Subcutaneous abdominal adipose tissue (tissue), 5 donors: Measurements from ENCODE around the gene BSPH1.

ENCODE experiments used
- H3K27ac ChIP-seq: one replicate; pipeline ENCODE4 v1.7.0; 2013; ENCODE audit warnings: low read depth, mild to moderate bottlenecking, inconsistent platforms, low read length, moderate library complexity
- H3K27me3 ChIP-seq, 5 donors: one replicate each; pipeline ENCODE4 v1.7.0; 2013; ENCODE audit warnings: low read length in 5 of 5, inconsistent platforms in 1 of 5; ENCODE audit not compliant: control insufficient read depth in 5 of 5, insufficient read depth in 4 of 5
- H3K36me3 ChIP-seq, 5 donors: one replicate each; pipeline ENCODE4 v1.7.0; 2013; ENCODE audit warnings: low read length in 5 of 5; ENCODE audit not compliant: control insufficient read depth in 5 of 5, insufficient read depth in 5 of 5
- H3K4me1 ChIP-seq, 5 donors: one replicate each; pipeline ENCODE4 v1.7.0; 2013; ENCODE audit warnings: low read length in 5 of 5, mild to moderate bottlenecking in 3 of 5, moderate library complexity in 1 of 5; ENCODE audit not compliant: control insufficient read depth in 5 of 5, insufficient read depth in 5 of 5
- H3K4me3 ChIP-seq, 5 donors: one replicate each; pipeline ENCODE4 v1.7.0; 2013; ENCODE audit warnings: low read length in 5 of 5, low read depth in 1 of 5
- H3K9ac ChIP-seq, 5 donors: one replicate each; pipeline ENCODE4 v1.7.0; 2013; ENCODE audit warnings: low read length in 5 of 5, mild to moderate bottlenecking in 4 of 5, moderate library complexity in 3 of 5
- H3K9me3 ChIP-seq, 5 donors: one replicate each; pipeline ENCODE4 v1.7.0; 2013; ENCODE audit warnings: low read length in 5 of 5; ENCODE audit not compliant: control insufficient read depth in 5 of 5
- donor health status: healthy.
- donor health status: healthy.
- donor health status: healthy.
- donor health status: healthy.
- donor health status: healthy.

Gene BSPH1

GRCh38 chr19:47992070-47992469 is at the start of gene BSPH1:
BSPH1 (minus strand) TSS chr19:47992170; CDS start chr19:47992081, 89 bp downstream.
- H3K9me3 ChIP-seq = no peaks in the 10 kb centered on the region
- no peaks in the 10 kb centered on the region for H3K4me1 ChIP-seq
- H3K36me3 ChIP-seq = no peaks in the 10 kb centered on the region
- H3K9ac ChIP-seq = no peak within 1 kb of the TSS
- H3K27ac ChIP-seq = no peak within 1 kb of the TSS
- no peak within 1 kb of the TSS for H3K4me3 ChIP-seq
- H3K27me3 ChIP-seq = peaks cover 2 to 17% (median 9%) of the 10 kb centered on the region in 5 donors

- H3K27ac ChIP-seq = no peak overlapping the region
- peaks cover 2 to 11% (median 6%) of the 10 kb centered on the region in 5 donors for H3K27me3 ChIP-seq
- no peak overlapping the region for H3K9ac ChIP-seq
- H3K4me1 ChIP-seq = no peaks in the 10 kb centered on the region
- peak overlapping the region in 1 of 5 donors; percentile 9 for H3K4me3 ChIP-seq
- no peaks in the 10 kb centered on the region for H3K36me3 ChIP-seq
- peaks cover 0 to 26% (median 19%) of the 10 kb centered on the region in 5 donors for H3K9me3 ChIP-seq
These were observed 44.8 kb upstream of the BSPH1 start for GRCh38 chr19:48036765-48037164.

GRCh38 chr19:48033604-48034003 is 41.6 kb upstream of the BSPH1 start:
- no peak overlapping the region for H3K9ac ChIP-seq

GRCh38 chr19:48030073-48030472 is 38.1 kb upstream of the BSPH1 start:
- Histone ChIP-seq H3K4me1 (no peaks in the 10 kb centered on the region), H3K9me3 (no peaks in the 10 kb centered on the region), H3K4me3 (no peak overlapping the region), H3K9ac (no peak overlapping the region), H3K27me3 (peaks cover 2 to 18% (median 7%) of the 10 kb centered on the region in 5 donors), H3K36me3 (no peaks in the 10 kb centered on the region), H3K27ac (no peak overlapping the region)

More at GRCh38 chr19:48033604-48034003, 41.6 kb upstream of the BSPH1 start:
- no peak overlapping the region for H3K4me3 ChIP-seq
- peaks cover 2 to 18% (median 6%) of the 10 kb centered on the region in 5 donors for H3K27me3 ChIP-seq
- H3K36me3 ChIP-seq = no peaks in the 10 kb centered on the region
- no peak overlapping the region for H3K27ac ChIP-seq
- peaks cover 0 to 26% (median 19%) of the 10 kb centered on the region in 5 donors for H3K9me3 ChIP-seq
- H3K4me1 ChIP-seq = no peaks in the 10 kb centered on the region

GRCh38 chr19:48029431-48029830 is 37.5 kb upstream of the BSPH1 start:
- Histone ChIP-seq H3K4me1 (no peaks in the 10 kb centered on the region), H3K4me3 (no peak overlapping the region), H3K36me3 (no peaks in the 10 kb centered on the region), H3K27me3 (peaks cover 2 to 18% (median 7%) of the 10 kb centered on the region in 5 donors), H3K27ac (no peak overlapping the region), H3K9ac (no peak overlapping the region), H3K9me3 (no peaks in the 10 kb centered on the region)

GRCh38 chr19:48025480-48025879 is 33.5 kb upstream of the BSPH1 start:
- no peaks in the 10 kb centered on the region for H3K4me1 ChIP-seq
- H3K9me3 ChIP-seq = no peaks in the 10 kb centered on the region
- no peak overlapping the region for H3K9ac ChIP-seq
- H3K36me3 ChIP-seq = no peaks in the 10 kb centered on the region
- H3K4me3 ChIP-seq = no peak overlapping the region
- H3K27ac ChIP-seq = no peak overlapping the region
- H3K27me3 ChIP-seq = peaks cover 0 to 12% (median 3%) of the 10 kb centered on the region in 5 donors

GRCh38 chr19:48023518-48023917 is 31.5 kb upstream of the BSPH1 start:
- H3K9me3 ChIP-seq = no peaks in the 10 kb centered on the region
- no peak overlapping the region for H3K27ac ChIP-seq
- H3K4me1 ChIP-seq = no peaks in the 10 kb centered on the region
- H3K4me3 ChIP-seq = no peak overlapping the region
- H3K27me3 ChIP-seq = peaks cover 0 to 6% (median 0%) of the 10 kb centered on the region in 5 donors
- H3K36me3 ChIP-seq = no peaks in the 10 kb centered on the region
- no peak overlapping the region for H3K9ac ChIP-seq

GRCh38 chr19:48023011-48023410 is 31.0 kb upstream of the BSPH1 start:
- peaks cover 0 to 6% (median 0%) of the 10 kb centered on the region in 5 donors for H3K27me3 ChIP-seq
- H3K4me3 ChIP-seq = no peak overlapping the region
- no peaks in the 10 kb centered on the region for H3K9me3 ChIP-seq
- H3K36me3 ChIP-seq = no peaks in the 10 kb centered on the region
- no peaks in the 10 kb centered on the region for H3K4me1 ChIP-seq
- no peak overlapping the region for H3K27ac ChIP-seq
- no peak overlapping the region for H3K9ac ChIP-seq

- no peaks in the 10 kb centered on the region for H3K4me1 ChIP-seq
- H3K36me3 ChIP-seq = no peaks in the 10 kb centered on the region
- H3K27ac ChIP-seq = no peak overlapping the region
- peaks cover 0 to 4% (median 0%) of the 10 kb centered on the region in 5 donors for H3K27me3 ChIP-seq
- no peak overlapping the region for H3K4me3 ChIP-seq
- H3K9me3 ChIP-seq = peaks cover 0 to 6% (median 0%) of the 10 kb centered on the region in 5 donors
- H3K9ac ChIP-seq = no peak overlapping the region
These were observed 28.7 kb upstream of the BSPH1 start for GRCh38 chr19:48020686-48021085.

- Histone ChIP-seq H3K27ac (no peak overlapping the region), H3K4me1 (no peaks in the 10 kb centered on the region), H3K4me3 (no peak overlapping the region), H3K36me3 (no peaks in the 10 kb centered on the region), H3K9me3 (peaks cover 3 to 23% (median 7%) of the 10 kb centered on the region in 5 donors), H3K9ac (no peak overlapping the region), H3K27me3 (peaks cover 0 to 8% (median 0%) of the 10 kb centered on the region in 5 donors)
These were observed 19.2 kb upstream of the BSPH1 start for GRCh38 chr19:48010932-48011758.
